A673 (cell line): ENCODE results near the gene CELF1. TPM values are rescaled to one million over a fixed set of nuclear protein-coding genes. Genes with fewer than 3 reads are reported as not detected.

Source experiments
- BruUV-seq: library from RNA; stranded (reverse); fragments of 400-500 nt; replicated peaks from 2 replicates; lab custom pipeline; 2021; lab: Mats Ljungman, UMichigan
- CTCF ChIA-PET: fragments of 300-600 bp; sonication (Branson Sonifier 250); formaldehyde crosslinking; loops from one replicate; lab custom pipeline; 2022; ENCODE audit warnings: antibody characterized with exemption; lab: Charles Lee
- POLR2A ChIA-PET: fragments of 300-600 bp; sonication (Branson Sonifier 250); formaldehyde crosslinking; loops from one replicate; lab custom pipeline; 2022; ENCODE audit warnings: antibody characterized with exemption; ENCODE audit not compliant: low non-redundant PET; lab: Charles Lee
- DNase-seq: peaks from one replicate; pipeline ENCODE4 v3.0.0-alpha.2; 2015; ENCODE audit warnings: low spot score
- H3K27ac ChIP-seq: fragments of 200-600 bp; sonication (generic); 2 replicates; pipeline ENCODE4 v1.5.1; 2016; ENCODE audit warnings: mixed run types, low read depth, mild to moderate bottlenecking, mixed read lengths, antibody characterized with exemption, low read length; ENCODE audit not compliant: poor library complexity, severe bottlenecking
- H3K27me3 ChIP-seq: fragments of 200-600 bp; sonication (generic); replicated peaks from 2 replicates; pipeline ENCODE4 v1.6.1; 2017; ENCODE audit warnings: mixed run types, low read depth, mild to moderate bottlenecking, mixed read lengths, antibody characterized with exemption, low read length; ENCODE audit not compliant: insufficient read depth, poor library complexity
- H3K36me3 ChIP-seq: fragments of 200-600 bp; sonication (generic); 2 replicates; pipeline ENCODE4 v1.6.1; 2016; ENCODE audit warnings: mixed run types, mild to moderate bottlenecking, mixed read lengths, antibody characterized with exemption, low read length; ENCODE audit not compliant: insufficient read depth, poor library complexity, severe bottlenecking
- H3K4me1 ChIP-seq: fragments of 200-600 bp; sonication (generic); 2 replicates; pipeline ENCODE4 v1.6.1; 2017; ENCODE audit warnings: mixed run types, mild to moderate bottlenecking, mixed read lengths, antibody characterized with exemption, low read length; ENCODE audit not compliant: insufficient read depth, poor library complexity, severe bottlenecking
- H3K4me3 ChIP-seq: fragments of 200-600 bp; sonication (generic); 2 replicates; pipeline ENCODE4 v1.5.1; 2016; ENCODE audit warnings: low read depth, mixed run types, mild to moderate bottlenecking, mixed read lengths, low read length; ENCODE audit not compliant: poor library complexity, severe bottlenecking
- H3K9me3 ChIP-seq: fragments of 200-600 bp; sonication (generic); 2 replicates; pipeline ENCODE4 v1.6.1; 2016; ENCODE audit warnings: mixed run types, low read depth, mild to moderate bottlenecking, mixed read lengths, antibody characterized with exemption, low read length; ENCODE audit not compliant: poor library complexity, severe bottlenecking
- EZH2 ChIP-seq: fragments of 200-600 bp; sonication (generic); IDR thresholded peaks from 2 replicates; pipeline ENCODE4 v1.6.1; 2017; ENCODE audit warnings: borderline replicate concordance, low read depth, mild to moderate bottlenecking, mixed read lengths, antibody characterized with exemption, low read length; ENCODE audit not compliant: poor library complexity, severe bottlenecking
- intact Hi-C: fragments of 100-400 bp; cut with micrococcal nuclease; formaldehyde crosslinking; loops from one replicate; pipeline ENCODE4 v1.10.0; 2022; ENCODE audit not compliant: unreplicated experiment
- total RNA-seq: library from RNA; stranded (reverse); gene quantifications from 2 replicates; pipeline ENCODE4 v1.2.3, GENCODE V29; 2021
- TF ChIP-seq, protein P1 (sequence below): fragments of 300-800, 200-600 bp; sonication (generic); conservative IDR thresholded peaks from 2 replicates; pipeline ENCODE4 v1.5.1; 2017; ENCODE audit warnings: low read depth, mild to moderate bottlenecking, antibody characterized with exemption, low read length, moderate library complexity, mixed read lengths

Gene CELF1
- total RNA-seq, 1 experiment from 2014 or later, result 257 TPM

DNA sequence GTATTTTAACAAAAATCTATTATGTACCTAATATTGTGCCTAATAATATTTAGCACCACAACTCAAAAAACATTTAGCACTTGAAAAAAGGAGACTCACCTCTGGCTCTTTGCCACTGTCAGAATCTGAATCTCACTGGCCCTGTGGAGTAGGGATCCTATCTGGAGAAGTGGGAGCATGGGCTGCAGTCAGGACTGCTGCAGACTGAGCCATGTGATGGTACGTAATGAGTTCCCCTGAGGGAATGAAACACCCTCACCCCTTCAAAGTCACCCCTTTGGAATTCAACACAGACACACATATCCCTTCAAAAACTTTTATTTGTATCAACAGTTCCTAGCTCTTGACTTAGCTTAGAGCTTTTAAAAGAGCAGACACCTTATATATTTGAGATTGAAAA, 19.0 kb upstream of the CELF1 start:
- Histone ChIP-seq H3K4me3 (no peak overlapping the region), H3K9me3 (no peaks in the 10 kb centered on the region), H3K27ac (no peak overlapping the region), H3K36me3 (peaks cover 53% of the 10 kb centered on the region), H3K4me1 (no peaks in the 10 kb centered on the region), H3K27me3 (no peaks in the 10 kb centered on the region)
- intact Hi-C loops, result no loop called here
- POLR2A ChIA-PET, result no interaction called here
- BruUV-seq, result no TSS peak
- CTCF ChIA-PET, result no interaction called here
- no peak for DNase-seq
- TF ChIP-seq, protein P1, sequence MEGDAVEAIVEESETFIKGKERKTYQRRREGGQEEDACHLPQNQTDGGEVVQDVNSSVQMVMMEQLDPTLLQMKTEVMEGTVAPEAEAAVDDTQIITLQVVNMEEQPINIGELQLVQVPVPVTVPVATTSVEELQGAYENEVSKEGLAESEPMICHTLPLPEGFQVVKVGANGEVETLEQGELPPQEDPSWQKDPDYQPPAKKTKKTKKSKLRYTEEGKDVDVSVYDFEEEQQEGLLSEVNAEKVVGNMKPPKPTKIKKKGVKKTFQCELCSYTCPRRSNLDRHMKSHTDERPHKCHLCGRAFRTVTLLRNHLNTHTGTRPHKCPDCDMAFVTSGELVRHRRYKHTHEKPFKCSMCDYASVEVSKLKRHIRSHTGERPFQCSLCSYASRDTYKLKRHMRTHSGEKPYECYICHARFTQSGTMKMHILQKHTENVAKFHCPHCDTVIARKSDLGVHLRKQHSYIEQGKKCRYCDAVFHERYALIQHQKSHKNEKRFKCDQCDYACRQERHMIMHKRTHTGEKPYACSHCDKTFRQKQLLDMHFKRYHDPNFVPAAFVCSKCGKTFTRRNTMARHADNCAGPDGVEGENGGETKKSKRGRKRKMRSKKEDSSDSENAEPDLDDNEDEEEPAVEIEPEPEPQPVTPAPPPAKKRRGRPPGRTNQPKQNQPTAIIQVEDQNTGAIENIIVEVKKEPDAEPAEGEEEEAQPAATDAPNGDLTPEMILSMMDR, result no peak
- TF ChIP-seq EZH2, result no peak

DNA sequence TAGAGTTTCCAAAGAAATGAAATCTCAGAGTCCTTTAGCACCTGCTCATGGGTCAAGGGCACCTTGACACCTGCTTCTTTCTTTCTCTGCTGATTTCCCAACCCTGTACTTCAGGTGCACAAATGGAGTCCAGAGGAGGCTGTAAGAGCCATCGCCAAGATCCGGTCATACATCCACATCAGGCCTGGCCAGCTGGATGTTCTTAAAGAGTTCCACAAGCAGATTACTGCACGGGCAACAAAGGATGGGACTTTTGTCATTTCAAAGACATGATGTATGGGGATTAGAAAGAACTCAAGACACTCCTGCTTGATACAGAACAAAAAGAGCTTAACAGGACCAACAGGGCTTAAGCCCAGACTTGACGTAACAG, 18.4 kb upstream of the CELF1 start:
- no peak for TF ChIP-seq EZH2
- TF ChIP-seq, protein P1, result no peak
- Histone ChIP-seq H3K36me3 (peaks cover 50% of the 10 kb centered on the region), H3K9me3 (no peaks in the 10 kb centered on the region), H3K4me3 (no peak overlapping the region), H3K4me1 (no peaks in the 10 kb centered on the region), H3K27me3 (no peaks in the 10 kb centered on the region), H3K27ac (no peak overlapping the region)
- ChIA-PET CTCF (no interaction called here), POLR2A (no interaction called here)
- intact Hi-C loops, result no loop called here
- DNase-seq, result no peak
- no TSS peak for BruUV-seq

DNA sequence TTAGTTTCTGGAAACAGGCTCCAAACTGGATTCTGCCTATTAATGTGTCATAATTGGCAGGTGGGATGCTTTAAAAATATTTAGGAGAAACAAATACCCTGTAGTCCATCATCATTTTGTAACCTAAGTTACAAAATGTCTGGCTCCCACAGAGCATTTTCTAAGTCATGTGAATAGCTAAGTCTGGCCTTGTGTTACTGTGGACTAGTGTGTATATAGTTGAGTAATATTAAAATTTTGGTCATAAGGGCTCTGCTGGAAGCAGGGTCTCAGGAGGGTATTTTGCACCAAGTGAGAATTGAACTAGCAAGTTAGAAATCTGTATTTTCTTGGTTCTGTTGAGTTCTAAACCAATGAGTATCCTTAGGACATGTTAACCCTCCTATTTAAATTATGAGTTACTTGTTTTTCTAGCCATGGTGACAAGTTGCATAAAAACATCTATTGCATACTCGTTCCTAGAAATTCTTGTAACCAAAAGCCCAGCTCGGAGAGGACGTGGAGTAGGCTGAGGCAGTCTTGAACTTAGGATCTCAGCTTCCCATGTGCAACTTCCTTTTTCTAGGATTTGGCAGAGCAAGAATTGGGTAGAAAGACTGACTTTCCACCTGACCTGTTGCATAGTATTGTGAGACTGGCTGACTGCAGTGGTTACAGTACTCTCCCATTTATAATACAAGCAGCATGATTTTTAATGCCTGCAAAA, 17.9 kb upstream of the CELF1 start:
- Histone ChIP-seq H3K4me1 (no peaks in the 10 kb centered on the region), H3K4me3 (no peak overlapping the region), H3K27me3 (no peaks in the 10 kb centered on the region), H3K9me3 (no peaks in the 10 kb centered on the region), H3K36me3 (peaks cover 46% of the 10 kb centered on the region), H3K27ac (no peak overlapping the region)
- DNase-seq, result no peak
- POLR2A ChIA-PET, result no interaction called here
- TF ChIP-seq, protein P1, result no peak
- TF ChIP-seq EZH2, result no peak
- CTCF ChIA-PET, result no interaction called here
- no TSS peak for BruUV-seq
- intact Hi-C loops, result no loop called here
